GM10847 (cell line): ENCODE data around the gene GADL1.

Experiments used
- POLR2A ChIP-seq: IDR thresholded peaks from 2 replicates; pipeline ENCODE4 v1.6.1; 2011; ENCODE audit not compliant: insufficient read length; ENCODE audit errors: extremely low read depth

GADL1 gene

GRCh38 chr3:30845606-30846005 lies 48.9 kb downstream of the GADL1 start:
- TF ChIP-seq POLR2A: no peak

- no peak for TF ChIP-seq POLR2A
Observed at GRCh38 chr3:30843877-30844276, 50.6 kb downstream of the GADL1 start.

DNA sequence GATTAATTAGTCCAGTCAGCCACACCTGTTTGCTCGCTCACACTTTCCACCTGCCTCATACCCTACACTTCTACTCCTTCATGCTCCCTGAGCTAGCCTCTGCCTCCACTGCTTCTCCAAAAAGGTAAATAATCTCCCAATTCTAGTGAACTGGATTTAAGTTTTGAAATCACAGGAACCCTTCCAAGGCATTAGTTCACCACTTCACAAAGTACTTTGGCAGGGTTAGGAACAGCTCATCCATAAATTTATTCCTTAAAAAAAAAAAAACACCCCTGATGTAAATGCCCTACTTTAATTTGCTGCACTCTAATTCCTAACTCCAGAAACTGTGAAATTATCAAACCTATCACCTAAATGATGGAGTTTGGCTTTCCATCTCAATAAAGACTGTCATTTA lies 58.3 kb downstream of the GADL1 start:
- TF ChIP-seq POLR2A: no peak

- no peak for TF ChIP-seq POLR2A
Observed at GRCh38 chr3:30835667-30836066, 58.8 kb downstream of the GADL1 start.

- no peak for TF ChIP-seq POLR2A
Observed at GRCh38 chr3:30832961-30833575, 61.4 kb downstream of the GADL1 start.

DNA sequence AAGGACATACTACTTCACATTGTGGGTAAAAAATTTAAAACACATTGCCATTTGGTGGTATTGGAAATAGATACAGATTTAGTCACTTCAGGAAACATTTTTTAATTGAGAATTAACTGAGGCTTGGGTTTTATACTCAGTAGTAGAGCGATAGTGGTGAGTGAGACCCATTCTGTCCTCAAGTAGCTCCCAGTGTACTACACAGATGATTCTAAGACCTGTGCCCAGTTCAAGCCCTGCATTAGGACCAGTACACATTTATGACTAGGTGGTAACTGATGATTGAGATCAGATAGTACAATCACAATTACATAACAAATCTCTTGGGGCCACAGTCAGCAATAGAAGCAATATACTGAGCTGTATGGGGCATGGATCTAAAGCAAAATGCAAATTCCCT lies 67.4 kb downstream of the GADL1 start:
- no peak for TF ChIP-seq POLR2A

GRCh38 chr3:30826531-30826942 lies 67.9 kb downstream of the GADL1 start:
- no peak for TF ChIP-seq POLR2A

GRCh38 chr3:30819067-30819798 lies 75.2 kb downstream of the GADL1 start:
- no peak for TF ChIP-seq POLR2A

DNA sequence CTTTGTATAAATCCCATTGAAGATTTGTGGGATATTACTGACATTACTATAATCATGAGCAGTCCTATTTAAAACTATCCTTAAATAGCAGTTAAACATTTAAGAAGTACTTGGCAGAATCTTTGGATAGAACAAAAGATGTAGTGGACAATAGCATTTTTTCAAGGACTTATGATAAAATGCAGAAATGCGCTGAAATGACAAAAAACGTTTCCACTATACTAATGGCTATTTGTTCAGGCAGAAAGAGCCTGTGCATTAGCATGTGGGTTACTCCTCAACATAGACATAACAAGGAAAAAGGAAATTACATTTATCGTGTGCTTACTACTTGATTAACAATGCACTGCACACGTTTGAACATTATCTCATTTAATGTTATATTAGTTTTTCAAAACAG lies 80.7 kb downstream of the GADL1 start:
- no peak for TF ChIP-seq POLR2A

DNA sequence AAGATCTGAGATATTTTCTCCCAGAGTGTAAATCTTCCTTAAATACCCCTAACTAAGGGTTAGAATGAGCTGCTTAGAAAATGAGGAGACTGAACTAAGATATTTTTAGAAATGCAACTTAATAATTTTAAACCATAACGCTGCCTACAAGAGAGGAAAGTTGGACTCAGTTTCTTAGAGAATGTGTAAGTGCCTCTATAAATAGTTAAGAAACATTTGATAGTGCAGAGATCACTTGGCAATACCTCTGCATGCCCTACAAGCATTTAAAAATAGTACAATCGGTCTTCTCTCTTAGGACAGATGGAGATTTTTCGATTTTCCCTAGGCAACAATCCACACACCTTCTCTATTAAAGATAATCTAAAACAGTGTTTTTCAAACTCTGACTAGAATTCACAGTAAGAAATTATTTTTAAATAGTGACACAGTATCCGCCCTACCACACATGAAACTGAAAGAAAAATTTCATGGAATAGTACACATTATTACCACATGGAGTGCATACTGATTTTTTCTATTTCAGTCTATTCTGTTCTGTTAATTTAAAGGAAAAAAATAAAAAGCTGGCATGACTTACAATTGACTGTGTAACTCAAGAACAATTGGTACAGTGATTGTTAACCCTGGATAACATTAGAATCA lies 83.2 kb downstream of the GADL1 start:
- no peak for TF ChIP-seq POLR2A

GRCh38 chr3:30810625-30811024 lies 83.8 kb downstream of the GADL1 start:
- no peak for TF ChIP-seq POLR2A

DNA sequence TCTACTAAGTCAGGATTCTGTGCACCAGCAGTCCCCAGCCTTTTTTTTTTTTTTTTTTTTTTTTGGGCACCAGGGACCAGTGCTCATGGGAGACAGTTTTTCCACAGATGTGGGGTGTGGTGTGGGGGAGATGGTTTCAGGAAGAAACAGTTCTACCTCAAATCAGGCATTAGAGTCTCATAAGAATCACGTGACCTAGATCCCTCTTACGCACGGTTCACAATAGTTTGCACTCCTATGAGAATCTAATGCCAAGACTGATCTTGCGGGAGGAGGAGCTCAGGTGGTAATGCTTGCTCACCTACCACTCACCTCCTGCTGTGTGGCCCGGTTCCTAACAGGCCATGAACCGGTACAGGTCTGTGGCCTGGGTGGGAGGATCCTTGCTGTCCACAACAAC lies 88.8 kb downstream of the GADL1 start:
- TF ChIP-seq POLR2A: no peak

- TF ChIP-seq POLR2A: no peak
Observed at GRCh38 chr3:30804984-30805383, 89.5 kb downstream of the GADL1 start.

DNA sequence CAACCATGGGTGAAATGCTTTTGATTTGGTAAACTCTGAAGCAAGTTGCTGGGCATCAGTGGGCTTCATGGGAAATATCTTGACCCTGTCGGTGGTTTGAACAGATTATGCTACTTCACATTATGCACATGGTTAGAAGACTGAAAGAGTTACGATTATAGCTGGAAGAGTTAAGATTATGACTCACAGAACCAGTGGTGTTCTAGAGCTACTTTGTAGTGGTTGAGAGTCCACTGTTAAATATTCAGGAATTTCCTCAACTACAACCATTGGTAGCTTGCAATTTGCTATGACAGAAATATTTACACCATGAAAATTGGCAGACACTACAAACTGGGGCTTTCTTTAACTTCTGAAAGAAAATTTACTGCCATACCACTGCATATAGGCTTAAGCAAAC lies 99.3 kb downstream of the GADL1 start:
- no peak for TF ChIP-seq POLR2A

DNA sequence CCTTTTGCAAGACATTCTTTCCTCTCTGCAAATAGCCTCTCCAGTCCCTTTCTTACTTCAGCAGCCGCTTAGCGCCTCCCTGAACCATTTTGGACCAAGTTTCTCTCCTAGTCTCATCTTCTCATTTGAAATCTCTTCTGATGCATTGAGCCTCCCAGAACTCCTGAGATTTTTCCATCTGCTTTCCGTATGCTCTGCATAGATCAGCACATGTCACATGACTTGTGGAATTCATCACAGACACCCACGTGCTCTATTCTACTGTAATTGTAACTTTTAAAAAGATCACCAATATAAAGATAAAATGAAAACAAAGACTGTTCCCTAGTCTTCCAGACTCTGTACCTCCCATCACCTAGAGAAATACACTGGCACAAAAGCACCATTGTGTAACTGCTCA lies 100.7 kb downstream of the GADL1 start:
- TF ChIP-seq POLR2A: no peak

- TF ChIP-seq POLR2A: no peak
Observed at GRCh38 chr3:30790150-30790549, 104.3 kb downstream of the GADL1 start.
